Measurements from ENCODE around the gene TEX14.

DNA sequence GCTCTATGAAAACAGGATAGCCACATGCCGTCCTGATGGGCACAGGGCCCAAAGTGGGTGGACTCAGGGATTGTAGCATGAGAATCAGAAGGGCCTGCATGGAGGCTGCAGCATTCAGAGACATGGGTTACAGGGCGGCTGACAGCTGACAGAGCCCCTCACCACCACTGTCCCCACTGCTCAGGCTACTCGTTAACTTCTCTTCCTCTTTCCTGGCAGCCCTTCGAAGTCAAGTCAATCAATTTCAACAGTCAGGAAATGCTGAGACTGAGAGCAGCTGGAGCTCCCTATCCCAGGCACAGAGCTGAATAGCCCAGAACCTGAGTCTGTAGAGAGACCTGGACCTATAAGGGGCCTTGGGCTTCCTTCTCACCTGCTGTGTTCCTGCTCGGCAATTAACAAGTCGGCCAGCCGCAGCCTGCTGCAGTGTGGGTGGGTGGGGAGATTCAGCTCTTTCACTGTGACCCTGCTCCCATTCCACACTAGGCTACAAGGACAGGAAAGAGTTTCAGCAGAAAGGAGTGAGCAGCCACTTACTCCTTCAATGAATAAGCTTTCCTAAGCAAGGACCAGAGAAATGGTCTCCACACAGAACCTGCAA is 76.9 kb downstream of the TEX14 start:
- TF ChIP-seq, protein P1, sequence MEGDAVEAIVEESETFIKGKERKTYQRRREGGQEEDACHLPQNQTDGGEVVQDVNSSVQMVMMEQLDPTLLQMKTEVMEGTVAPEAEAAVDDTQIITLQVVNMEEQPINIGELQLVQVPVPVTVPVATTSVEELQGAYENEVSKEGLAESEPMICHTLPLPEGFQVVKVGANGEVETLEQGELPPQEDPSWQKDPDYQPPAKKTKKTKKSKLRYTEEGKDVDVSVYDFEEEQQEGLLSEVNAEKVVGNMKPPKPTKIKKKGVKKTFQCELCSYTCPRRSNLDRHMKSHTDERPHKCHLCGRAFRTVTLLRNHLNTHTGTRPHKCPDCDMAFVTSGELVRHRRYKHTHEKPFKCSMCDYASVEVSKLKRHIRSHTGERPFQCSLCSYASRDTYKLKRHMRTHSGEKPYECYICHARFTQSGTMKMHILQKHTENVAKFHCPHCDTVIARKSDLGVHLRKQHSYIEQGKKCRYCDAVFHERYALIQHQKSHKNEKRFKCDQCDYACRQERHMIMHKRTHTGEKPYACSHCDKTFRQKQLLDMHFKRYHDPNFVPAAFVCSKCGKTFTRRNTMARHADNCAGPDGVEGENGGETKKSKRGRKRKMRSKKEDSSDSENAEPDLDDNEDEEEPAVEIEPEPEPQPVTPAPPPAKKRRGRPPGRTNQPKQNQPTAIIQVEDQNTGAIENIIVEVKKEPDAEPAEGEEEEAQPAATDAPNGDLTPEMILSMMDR (IDR thresholded peaks at IDR 0.05) = no peak
- no peak for TF ChIP-seq POLR2A (IDR thresholded peaks at IDR 0.05)

All from lower leg skin (tissue), 3 donors.